Smooth muscle cell of bladder (primary cell): ENCODE data around the gene EFCAB6. TPM values are rescaled to one million over a fixed set of nuclear protein-coding genes. Genes with fewer than 3 reads are reported as not detected.

Experiments used
- total RNA-seq: library from RNA; depleted of rRNA; stranded (reverse); fragments of >200 nt; gene quantifications from 2 replicates; pipeline ENCODE4 v1.2.3, GENCODE V29; 2014

Gene EFCAB6
- 2.0 and 2.1 TPM in 2 replicates for total RNA-seq

DNA sequence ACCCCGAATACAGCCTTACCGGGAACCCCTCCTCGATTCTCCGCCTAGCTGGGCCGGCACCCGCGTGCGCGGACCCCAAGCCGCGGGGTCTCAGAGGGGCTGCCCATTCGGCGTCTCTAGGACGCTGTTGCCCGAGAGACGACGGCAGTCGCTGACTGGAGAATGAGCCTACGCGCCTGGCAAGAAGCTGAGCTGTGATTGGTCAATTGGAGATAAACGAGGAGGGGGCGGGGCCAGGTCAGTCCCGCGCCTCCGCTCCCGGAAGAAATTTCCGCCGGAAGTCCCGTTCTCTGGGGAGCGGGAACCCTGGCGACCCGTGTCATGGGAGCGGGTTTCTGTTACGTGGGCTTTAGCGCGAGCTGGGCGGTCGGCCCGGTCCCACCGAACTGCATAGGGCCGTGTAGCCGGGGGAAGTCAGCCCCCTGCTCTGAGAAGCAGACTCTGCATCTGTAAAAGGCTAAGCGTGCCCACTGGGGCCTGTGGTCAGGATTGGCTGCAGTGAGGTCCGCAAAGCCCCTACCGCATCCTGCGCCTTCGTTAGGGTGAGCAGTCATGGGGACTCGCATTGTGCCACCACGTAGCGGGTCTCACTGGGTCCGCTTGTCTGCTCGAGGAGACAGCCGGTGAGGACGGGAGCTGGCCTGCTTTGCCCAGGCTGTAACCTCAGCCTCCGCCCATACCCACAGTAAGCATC lies at the start of gene EFCAB6:
Gene EFCAB6 (minus strand): TSS at position 157 of the 694 bp plus-strand sequence. CDS start 29,987 bp downstream, outside the sequence.

Other genes with a start within 250 kb of the EFCAB6 start
- gene SULT4A1, start 50.2 kb upstream of the EFCAB6 start, total RNA-seq: 0.09 and 0.14 TPM in 2 replicates
- not detected in 2 replicates for gene PNPLA5, start 79.7 kb upstream of the EFCAB6 start, total RNA-seq
- gene PNPLA3, start 111.5 kb upstream of the EFCAB6 start, total RNA-seq: 4.5 and 7.5 TPM in 2 replicates
- gene SAMM50, start 143.1 kb upstream of the EFCAB6 start, total RNA-seq: 46.9 and 49.6 TPM in 2 replicates
- 13.8 and 25.7 TPM in 2 replicates for gene PARVB, start 212.0 kb upstream of the EFCAB6 start, total RNA-seq